Fibroblast of skin of back (primary cell): ENCODE measurements around the gene TOMM7.
"Not testable (repeated sequence)": the region's sequence is repeated elsewhere in the genome, so short reads cannot be mapped to it uniquely, and the experiment has no call there.

Experiments
- DNase-seq: peaks from one replicate; pipeline ENCODE4 v3.0.0-alpha.2; 2013

TOMM7 gene

DNA sequence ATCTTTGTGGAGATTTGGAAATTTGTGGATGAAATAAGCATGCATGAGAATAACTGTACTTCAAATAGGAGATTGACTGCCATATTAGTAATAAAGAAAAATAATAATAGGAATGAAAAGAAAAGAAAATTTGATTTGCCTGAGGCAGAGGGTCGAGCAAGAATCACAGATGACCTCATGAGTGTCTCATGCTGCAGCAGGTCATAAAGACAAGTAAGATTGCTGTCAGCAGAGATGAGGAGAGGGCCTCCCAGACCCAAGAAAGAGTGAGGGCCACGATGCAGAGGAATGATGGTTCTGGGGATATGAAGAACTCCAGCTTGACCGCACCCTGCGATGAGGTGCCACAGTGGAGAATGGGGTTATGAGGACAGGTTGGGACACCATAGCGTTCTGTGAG, 39.2 kb downstream of the TOMM7 start:
- no peak for DNase-seq

DNA sequence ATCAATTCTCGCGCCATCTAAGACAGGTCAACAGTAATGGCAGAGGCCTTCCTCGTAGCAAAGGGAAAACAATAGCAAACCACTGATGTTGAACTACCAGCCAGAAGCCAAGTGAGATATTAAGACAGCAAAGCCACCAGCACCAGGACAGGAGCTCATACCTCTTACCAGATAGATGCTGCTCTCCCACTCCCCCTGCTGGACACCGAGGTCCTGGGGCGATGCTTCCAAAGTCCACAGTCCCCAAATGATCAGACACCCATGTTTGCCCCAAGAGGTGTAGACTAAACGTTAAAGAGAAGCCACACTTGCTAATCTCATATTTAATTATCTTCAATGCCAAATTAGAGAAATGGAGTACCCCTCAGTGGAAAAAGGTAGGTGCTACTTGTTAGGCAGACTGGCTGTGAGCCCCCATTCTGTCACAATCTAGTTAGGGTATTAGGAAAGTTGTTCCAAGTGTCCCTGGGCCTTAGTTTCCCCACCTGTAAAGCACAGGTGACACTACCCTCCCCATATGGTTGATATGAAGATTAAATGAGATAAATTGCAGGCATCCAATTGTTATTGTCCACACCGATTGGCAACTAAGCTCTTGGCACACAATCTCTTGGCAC, 39.9 kb downstream of the TOMM7 start:
- DNase-seq, result peak; percentile 57

DNA sequence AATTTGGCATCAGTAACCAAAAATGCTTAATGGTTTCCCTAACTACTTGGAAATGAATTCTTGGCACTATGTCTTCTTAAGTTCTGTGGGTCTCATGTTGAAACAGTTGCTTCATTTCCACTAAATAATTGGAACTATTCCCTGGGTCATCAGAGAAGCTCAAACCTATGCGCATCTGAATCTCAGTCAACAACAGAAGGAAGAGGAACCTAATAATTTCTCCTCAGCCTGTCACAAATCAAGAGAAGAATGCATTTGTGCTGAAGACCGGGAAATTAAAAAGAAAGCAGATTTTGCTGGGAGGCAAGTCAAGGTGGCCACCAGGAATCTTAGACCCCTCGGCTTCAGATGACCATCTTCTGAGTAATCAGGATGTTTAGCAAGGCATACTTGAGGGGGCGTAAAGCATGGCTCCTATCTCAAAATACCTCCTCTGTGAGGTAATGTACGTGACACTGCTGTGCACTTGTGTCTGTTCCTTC, 41.4 kb downstream of the TOMM7 start:
- peak; percentile 72 for DNase-seq

DNA sequence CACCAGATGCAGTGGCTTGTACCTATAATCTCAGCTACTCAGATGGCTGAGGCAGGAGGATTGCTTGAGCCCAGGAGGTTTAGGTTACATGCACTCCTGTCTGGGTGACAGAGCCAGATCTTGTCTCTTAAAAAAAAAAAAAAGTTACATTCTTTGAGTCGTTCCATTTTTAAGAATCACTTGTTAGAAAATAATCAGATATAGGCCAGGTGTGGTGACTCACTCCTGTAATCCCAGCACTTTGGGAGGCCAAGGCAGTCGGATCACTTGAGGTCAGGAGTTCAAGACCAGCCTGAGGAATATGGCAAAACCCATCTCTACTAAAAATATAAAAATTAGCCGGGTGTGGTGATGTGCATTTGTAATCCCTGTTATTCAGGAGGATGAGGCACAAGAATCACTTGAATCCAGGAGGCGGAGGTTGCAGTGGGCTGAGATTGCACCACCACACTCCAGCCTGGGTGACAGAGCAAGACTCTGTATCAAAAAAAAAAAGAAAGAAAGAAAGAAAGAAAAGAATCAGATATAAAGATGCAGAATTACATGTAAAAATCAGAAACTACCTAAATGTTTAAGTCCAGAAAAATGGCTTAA, 42.8 kb downstream of the TOMM7 start:
- DNase-seq, result not testable (repeated sequence)

DNA sequence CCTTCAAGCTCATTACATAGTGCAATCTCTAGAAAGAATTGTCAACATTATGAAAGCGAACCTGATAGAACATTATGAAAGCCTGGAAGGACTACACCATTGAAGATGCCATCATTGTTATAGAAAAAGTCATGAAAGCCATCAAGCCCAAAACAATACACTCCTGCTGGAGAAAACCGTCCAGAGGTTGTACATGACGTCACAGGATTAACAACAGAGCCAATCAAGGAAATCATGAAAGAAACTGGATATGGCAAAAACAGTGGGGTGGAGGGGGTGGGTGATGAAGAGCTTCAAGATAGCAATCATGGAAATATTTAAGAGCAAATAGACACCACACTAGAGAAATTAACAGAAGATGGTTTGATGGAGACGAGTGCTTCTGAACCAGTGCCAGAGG, 45.7 kb downstream of the TOMM7 start:
- no peak for DNase-seq

DNA sequence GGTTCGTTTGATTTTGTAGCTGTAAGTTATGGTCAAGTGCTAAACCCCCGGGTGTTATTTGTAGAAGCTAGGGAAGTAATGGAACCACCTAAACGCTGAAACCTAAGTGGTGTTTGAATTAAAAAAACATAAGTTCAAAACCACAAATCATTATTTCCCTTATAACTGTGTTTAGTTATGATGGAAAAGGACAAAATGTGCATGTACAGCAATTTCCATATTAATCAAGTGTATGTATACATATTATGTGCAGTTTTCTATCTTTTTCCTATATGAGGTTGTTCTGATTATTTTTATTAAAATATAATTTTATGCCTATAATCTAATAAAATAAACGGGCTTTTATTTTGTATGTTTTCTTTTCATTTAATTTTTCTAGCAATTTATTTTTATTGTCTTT, 49.8 kb downstream of the TOMM7 start:
- DNase-seq, result no peak

DNA sequence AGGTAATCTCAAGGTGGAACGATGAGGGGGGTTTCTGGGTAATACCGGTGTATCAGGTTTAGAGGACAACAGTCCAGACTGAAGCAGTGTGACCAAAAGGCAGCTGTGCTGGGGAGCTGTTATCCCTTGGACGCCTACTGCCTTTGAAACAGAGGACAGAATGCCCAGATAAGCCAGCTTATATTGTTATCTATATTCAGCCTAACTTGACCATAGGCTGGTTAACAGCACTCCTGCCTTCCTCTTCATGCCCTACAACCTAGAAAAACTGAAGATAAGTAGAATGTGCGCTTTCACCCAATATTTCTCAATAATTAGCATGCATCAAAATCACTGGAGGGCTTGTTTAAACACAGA, 50.8 kb downstream of the TOMM7 start:
- no peak for DNase-seq

DNA sequence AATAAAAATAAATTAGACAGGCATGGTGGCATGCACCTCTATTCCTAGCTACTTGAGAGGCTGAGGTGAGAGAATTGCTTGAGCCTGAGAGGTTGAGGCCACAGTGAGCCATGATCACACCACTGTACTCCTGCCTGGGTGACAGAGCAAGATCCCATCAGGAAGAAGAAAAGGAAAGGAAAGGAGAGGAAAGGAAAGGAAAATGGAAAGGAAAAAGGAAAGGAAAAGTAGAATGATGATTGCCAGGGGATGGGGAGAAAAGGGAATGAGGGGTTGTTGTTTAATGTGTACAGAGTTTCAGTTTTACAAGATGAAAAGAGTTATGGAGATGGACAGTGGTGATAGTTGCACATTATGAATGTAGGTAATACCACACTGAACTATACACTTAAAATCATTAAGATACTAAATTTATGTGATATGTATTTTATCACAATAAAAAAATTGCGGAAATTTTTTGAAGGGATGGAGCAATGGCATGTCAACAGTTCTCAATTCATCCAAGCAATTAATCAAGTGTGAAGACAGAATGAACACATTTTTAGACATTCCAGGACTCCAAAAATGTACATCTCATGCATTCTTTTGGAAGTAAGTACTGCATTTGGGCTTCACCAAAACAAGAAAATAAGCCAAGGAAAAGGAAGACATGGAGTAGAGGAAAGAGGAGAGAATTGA, 51.3 kb downstream of the TOMM7 start:
- DNase-seq, result no peak

DNA sequence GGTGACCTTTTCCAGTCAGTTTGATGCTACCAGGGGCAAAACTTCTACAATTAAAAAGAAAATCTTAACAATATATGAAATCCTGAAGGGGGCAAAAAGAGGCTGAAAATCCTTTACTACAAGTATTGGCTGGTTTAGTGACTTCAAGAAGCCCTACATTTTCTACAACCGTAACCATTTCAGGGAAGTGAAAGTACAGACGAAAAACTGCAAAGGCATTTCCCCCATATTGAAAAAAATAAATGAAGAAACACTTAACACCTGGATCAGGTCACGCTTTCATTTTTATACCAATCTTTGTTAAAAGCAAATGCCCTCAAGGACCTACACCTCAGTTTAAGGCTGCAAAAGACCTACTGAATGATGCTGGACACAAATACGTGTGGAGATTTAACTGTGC, 57.0 kb downstream of the TOMM7 start:
- DNase-seq, result no peak
